Fibroblast of the aortic adventitia (primary cell): ENCODE results near the gene ATP5F1D. TPM values are rescaled to one million over a fixed set of nuclear protein-coding genes. Genes with fewer than 3 reads are reported as not detected.

ENCODE experiments used
- DNase-seq: peaks from one replicate; pipeline ENCODE4 v3.0.0-alpha.2; 2010; ENCODE audit warnings: low read depth
- H3K4me3 ChIP-seq: 2 replicates; pipeline ENCODE4 v1.5.1; 2011; ENCODE audit warnings: low read depth, mild to moderate bottlenecking, control low read depth, low read length, moderate library complexity
- total RNA-seq: library from RNA; depleted of rRNA; stranded (reverse); fragments of >200 nt; gene quantifications from 2 replicates; pipeline ENCODE4 v1.2.3, GENCODE V29; 2012; ENCODE audit warnings: low replicate concordance
- TF ChIP-seq, protein P1 (sequence below): IDR thresholded peaks from 2 replicates; pipeline ENCODE4 v1.5.1; 2011; ENCODE audit warnings: mild to moderate bottlenecking, low read length, control low read depth, inconsistent platforms; ENCODE audit not compliant: insufficient read depth

ATP5F1D gene
- total RNA-seq, 1 donor: 15.7 TPM

GRCh38 chr19:1284293-1284978 is 42.9 kb downstream of the ATP5F1D start:
- no peak overlapping the region for H3K4me3 ChIP-seq
- TF ChIP-seq, protein P1, sequence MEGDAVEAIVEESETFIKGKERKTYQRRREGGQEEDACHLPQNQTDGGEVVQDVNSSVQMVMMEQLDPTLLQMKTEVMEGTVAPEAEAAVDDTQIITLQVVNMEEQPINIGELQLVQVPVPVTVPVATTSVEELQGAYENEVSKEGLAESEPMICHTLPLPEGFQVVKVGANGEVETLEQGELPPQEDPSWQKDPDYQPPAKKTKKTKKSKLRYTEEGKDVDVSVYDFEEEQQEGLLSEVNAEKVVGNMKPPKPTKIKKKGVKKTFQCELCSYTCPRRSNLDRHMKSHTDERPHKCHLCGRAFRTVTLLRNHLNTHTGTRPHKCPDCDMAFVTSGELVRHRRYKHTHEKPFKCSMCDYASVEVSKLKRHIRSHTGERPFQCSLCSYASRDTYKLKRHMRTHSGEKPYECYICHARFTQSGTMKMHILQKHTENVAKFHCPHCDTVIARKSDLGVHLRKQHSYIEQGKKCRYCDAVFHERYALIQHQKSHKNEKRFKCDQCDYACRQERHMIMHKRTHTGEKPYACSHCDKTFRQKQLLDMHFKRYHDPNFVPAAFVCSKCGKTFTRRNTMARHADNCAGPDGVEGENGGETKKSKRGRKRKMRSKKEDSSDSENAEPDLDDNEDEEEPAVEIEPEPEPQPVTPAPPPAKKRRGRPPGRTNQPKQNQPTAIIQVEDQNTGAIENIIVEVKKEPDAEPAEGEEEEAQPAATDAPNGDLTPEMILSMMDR: no peak
- no peak for DNase-seq

- TF ChIP-seq, protein P1: no peak
- no peak overlapping the region for H3K4me3 ChIP-seq
- DNase-seq: no peak
These were observed 43.6 kb downstream of the ATP5F1D start for GRCh38 chr19:1284979-1285736.

GRCh38 chr19:1285737-1286360 is 44.3 kb downstream of the ATP5F1D start, which contains the start of gene EFNA2:
Gene EFNA2 (plus strand): TSS chr19:1285873. CDS start chr19:1286169, 296 bp downstream.
- H3K4me3 ChIP-seq: peak within 1 kb of the TSS; percentile 28
- TF ChIP-seq, protein P1: no peak
- no peak for DNase-seq

- DNase-seq: no peak
- TF ChIP-seq, protein P1: no peak
- H3K4me3 ChIP-seq: no peak overlapping the region
These were observed 45.2 kb downstream of the ATP5F1D start for GRCh38 chr19:1286487-1287353.

DNA sequence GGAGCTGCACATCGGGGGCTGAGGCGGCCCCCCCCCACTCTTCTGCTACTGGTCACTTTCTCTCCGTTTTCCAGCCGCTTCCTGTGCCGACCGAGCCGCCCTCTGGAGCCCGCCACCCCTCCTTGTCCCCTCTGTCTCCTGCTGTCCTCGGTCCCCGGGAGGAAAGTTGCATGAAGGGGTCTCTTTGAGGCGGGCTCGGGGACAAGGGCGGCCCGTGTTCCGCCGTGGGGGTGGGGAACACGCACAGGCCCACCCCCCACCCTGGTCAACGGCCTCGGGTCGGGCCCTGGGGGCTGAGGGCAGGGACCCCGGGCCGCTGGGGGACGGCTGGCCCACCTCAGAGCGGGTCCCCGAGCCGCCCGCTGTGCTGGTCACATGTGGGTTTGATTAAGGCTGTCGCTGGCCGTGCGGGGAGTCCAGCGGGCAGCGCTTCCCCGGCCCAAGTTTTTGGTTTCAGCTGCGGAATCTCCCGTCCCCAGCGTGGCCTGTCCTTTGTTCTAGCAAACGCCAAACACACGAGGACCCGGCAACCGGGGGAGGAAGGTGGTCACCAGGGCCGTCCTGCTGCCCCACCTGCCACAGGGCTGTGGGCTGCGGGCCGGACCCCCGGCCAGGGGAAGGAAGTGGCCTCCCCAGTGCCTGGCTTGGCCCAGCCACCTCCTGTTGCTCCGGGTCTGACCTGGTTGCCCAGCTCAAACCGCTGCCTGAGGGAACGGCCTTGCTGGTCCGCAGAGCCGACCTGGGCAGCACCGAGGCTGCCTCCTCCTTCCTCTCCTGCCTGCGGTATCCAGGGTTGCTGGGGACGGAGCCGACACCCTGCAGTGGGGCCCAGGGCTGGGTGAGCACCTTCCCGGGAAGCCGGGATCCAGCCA is 46.0 kb downstream of the ATP5F1D start:
- TF ChIP-seq, protein P1: no peak
- no peak for DNase-seq
- H3K4me3 ChIP-seq: no peak overlapping the region
